ENCODE results near the gene ADARB2.
"Not testable (repeated sequence)": the region's sequence is repeated elsewhere in the genome, so short reads cannot be mapped to it uniquely, and the experiment has no call there.

The ADARB2 gene

DNA sequence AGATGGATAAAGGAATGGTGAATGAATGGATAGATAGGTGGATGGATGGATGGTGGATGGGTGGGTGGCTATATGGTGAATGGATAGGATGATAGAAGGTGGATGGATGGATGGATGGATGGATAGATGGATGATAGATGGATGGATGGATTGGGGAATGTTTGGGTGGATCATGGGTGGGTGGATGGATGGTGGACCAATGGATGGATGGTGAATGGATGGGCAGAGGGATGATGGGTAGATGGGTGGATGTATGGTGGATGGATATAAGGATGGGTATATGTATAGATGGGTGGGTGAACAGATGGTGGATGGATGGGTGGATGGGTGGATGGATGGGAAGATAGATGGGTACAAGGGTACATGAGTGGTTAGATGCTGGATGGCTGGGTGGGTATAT is 322.4 kb downstream of the ADARB2 start:
- no peak for FAIRE-seq

DNA sequence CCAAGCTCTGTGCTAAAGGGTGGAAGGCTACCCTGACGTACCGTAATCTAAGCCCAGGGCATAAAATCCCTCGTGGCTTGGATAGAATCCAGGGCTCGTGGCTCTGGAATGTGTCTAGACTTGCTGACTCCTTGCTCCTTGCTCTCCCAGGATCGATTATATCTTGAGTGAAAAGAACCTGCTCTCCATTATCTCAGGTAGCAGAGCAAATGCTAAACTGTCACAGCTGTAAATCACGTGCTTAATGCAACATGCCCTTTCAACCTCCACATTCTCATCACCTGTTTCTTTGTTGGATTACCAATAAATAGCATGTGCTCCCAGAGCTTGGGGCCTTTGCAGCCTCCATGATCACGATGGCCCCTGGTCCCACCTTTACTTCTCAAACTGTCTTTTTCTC is 323.0 kb downstream of the ADARB2 start:
- FAIRE-seq, result not testable (repeated sequence)

DNA sequence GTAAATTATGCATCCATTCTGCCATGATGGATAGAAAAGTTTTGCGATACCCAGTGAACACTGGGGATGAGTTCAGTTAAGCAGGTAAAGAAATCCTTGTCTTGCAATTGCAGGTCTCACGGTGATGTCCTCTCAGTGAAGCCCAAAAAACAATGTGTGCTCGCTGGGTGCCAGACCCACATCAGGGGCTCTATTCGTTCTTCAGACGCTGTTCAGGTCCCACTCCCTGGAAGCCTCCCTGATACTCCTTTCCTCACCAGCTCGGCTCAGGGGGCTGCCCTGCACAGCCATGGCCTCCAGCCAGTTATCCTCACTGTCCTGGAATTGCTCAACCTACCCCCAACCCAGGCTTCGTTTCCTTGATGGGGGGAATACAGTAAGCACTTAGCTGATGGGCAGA is 323.5 kb downstream of the ADARB2 start:
- FAIRE-seq, result no peak

DNA sequence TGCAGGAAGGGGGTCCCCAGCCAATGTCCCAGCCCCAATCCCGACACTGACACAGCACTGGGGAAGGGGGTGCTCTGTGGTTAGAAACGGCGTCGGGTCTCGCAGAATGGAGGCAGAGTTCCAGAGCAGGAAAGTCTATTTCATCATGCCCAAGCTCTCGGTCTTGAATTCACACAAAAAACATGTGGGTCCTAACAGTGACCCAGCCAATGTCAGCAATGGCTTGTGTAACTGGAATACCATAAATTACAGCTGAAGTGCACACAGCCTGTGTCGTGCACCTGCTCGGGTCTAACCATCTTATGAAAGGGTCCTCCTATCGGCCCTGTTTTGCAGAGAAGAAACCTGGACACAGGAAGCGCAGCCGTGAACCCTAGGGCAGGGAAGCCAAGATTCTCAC is 324.1 kb downstream of the ADARB2 start:
- FAIRE-seq, result no peak

DNA sequence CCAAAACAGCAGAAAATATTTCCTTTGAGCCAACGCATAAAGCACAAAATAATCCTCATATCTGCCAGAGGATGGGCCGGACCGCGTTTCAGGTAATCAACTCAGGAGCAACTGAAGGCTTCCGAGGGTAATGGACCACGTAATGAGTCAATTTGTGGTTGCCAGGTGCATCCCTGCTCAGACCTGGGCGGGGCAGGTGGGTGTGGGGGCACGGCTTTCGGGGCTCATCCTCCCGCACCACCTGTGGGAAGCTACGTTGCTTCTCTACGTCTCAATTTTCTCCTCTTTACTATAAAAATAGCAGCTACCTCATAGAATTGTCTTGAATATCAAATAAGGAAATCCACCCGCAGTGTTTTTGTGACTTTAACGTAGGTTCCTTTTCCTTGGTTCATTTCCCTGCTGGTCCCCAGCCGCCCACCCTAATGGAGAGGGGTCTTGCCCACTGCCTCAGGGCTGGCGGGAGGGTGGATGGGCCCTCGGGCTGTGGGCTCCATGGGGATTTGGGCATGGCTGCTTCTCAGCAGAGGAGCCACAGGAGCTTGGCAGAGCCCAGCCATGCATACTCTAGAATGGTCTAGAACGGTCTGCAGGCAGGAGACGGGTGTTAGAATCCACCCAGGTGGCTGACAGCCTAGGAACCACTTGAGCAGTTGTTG is 324.7 kb downstream of the ADARB2 start:
- no peak for FAIRE-seq

DNA sequence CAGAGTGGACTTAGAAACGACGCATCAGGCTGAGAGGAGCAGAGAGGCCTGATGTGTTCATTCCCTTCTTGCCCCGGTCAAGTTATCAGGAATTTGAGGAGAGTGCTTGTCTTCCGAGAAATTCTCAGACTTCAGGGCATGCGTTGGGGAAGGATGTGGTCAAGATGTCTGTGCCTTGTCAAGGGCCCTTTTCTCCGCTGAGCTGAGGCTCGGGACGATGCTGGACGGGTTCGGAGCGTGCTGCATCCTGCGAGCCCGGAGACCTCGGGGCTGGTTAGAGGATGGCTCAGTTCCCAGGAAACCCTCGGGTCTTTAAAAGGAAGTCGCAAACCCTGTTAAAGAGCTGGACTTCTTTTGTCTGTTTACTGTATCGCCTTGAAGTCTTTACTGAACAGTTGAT is 325.4 kb downstream of the ADARB2 start:
- FAIRE-seq, result no peak

DNA sequence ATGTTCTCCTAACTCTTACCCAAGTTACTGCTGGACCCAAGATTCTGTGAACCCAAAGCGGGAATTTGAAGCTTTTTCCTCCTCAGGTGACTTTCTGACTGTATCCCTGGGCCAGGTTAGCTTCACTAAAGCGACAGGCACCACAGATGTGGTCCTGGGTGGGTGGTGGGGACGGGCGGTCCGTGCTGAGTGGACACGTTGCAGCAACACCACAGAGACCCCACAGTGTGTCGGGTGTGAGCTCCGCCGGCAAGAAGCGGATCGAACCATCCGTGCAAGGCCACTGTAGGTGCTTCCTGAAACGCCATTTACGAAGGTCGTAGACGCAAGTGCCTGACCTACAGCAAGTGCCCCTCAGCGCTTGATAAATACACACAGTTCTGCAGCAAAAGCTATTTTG is 325.9 kb downstream of the ADARB2 start:
- no peak for FAIRE-seq

DNA sequence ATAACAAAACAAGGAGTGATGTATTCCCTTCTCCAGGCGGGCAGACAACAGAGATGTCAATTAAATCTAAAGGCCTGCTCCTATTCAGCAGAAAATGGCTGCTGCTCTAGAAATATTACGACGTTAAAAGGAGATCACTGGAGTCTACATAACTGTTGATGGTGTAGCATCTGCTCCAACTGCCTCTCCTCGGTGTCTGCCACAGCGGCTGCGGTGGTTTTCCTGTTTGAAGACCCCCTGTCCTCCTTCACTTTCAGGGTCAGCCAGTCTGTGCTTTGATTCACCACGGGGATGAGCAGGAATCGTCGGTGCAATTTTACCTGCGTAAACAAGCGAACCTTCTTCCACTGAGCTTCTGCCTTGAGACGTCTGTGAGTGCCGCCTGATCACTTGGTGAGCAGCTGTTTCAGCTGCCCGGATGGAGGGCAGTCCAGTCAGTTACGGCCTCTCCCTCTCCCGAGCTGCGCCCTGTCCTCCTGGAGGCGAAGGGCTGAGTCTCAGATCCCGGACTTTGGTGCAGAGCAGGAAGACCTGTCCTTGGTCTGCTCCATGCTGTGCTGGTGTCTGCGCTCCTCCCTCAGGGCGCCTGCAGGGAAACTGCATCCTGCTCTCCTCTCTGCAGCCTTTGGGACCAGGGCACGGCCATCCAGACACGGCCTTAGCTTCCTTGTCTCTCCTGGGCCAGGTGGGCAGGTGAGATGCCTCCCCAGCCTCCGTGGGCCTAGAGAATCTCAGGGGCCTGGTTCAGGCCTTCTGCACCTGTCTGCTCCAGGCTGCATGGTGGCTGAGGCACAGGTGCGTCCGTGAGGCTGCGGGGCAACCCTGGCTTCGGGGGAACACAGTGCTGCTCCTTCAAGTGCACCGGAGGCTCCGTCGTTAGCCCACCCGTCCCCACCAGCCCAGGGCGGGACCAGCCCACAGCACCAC is 326.6 kb downstream of the ADARB2 start:
- FAIRE-seq, result no peak

DNA sequence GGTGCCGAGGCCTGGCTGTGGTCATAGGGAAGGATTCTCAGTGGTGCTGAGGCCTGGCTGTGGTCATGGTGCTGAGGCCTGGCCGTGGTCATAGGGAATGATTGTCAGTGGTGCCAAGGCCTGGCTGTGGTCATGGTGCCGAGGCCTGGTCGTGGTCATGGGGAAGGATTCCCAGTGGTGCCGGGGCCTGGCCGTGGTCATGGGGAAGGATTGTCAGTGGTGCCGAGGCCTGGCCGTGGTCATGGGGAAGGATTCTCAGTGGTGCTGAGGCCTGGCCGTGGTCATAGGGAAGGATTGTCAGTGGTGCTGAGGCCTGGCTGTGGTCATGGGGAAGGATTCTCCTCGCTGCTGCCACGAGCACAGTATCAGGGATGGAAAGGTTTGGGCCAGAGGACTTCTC is 327.3 kb downstream of the ADARB2 start:
- no peak for FAIRE-seq

DNA sequence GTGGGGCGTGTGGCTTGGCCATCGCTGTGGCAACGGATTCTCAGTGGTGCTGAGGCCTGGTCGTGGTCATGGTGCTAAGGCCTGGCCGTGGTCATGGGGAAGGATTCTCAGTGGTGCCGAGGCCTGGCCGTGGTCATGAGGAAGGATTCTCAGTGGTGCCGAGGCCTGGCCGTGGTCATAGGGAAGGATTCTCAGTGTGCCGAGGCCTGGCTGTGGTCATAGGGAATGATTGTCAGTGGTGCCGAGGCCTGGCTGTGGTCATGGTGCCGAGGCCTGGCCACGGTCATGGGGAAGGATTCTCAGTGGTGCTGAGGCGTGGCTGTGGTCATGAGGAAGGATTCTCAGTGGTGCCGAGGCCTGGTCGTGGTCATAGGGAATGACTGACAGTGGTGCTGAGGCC is 327.9 kb downstream of the ADARB2 start:
- FAIRE-seq, result no peak

DNA sequence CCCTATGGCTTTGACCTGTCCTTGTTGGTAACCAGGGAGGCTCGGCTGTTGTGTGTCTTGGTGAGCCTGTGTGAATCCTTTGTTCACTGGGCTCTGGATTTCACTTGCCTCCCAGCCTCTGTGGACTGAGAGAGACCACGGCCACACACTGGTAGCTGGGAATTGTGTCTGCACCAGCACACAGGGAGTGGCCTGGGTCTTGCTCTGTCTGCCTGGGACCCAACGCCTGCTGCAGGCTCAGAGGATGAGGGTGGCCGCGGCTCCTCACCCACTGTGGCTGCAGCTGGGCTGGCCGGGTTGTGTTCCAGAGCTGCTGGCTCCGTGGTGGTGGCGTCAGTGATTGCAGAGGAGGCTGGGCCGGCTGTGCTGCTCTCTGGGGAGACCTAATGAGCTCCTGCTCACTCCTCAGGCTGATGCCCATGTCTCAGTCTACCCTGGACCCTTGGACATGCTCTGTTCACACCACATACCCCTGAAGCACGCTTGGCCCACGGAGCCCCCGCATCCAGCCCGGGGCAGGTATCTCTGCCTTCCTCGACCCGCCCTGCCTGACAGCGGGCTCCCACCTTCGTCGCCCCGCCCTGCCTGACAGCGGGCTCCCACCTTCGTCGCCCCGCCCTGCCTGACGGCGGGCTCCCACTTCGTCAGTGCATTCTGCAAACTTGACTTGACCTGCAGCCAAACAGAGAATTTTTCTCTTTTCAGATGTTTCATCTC is 328.5 kb downstream of the ADARB2 start:
- FAIRE-seq, result no peak

DNA sequence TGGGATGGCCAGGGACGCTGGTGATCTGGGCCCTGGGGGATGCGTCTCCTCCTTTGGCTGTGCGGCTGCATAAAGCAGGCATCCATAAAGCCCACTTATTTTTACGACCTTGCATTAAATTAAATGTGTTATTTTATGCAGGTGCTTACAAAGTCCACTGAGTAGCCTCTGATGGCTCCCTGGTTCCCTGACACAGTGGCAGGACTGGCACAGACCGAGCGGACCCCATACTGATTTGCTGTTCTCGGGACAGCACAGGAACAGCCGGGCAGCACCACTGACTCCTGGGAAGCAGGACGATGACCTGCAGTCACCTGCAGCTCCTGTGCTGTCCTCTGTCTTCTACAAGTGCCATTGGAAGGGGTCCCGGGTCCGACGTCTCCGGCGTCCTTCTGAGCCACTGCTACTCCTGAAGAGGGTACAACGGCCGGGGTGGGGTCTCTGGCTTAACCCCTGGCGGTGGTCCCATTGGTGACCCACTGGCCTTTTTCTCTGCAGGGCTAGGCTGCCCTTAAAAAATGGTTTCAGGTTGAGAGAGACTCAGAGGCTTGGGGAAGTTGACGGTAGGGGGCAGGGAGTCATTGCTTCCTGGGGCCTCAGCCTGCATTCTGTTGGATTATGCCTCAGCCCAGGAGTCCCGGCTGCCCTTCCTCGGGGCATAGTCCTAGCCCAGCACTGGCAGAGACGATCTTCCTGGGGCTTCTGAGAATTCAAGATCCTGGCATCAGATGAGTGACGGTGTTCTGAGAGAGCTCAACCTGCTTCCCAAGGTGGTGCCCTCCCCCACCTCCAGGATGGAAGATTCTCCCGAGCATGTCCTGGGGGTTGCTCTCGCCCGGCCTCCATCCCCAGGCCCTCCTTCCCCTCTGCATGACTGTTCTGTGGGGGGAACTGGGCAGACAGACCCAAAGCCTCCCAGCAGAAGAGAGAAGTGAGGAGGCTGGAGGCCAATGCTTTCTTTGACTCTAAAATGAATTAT is 330.1 kb downstream of the ADARB2 start:
- no peak for FAIRE-seq

DNA sequence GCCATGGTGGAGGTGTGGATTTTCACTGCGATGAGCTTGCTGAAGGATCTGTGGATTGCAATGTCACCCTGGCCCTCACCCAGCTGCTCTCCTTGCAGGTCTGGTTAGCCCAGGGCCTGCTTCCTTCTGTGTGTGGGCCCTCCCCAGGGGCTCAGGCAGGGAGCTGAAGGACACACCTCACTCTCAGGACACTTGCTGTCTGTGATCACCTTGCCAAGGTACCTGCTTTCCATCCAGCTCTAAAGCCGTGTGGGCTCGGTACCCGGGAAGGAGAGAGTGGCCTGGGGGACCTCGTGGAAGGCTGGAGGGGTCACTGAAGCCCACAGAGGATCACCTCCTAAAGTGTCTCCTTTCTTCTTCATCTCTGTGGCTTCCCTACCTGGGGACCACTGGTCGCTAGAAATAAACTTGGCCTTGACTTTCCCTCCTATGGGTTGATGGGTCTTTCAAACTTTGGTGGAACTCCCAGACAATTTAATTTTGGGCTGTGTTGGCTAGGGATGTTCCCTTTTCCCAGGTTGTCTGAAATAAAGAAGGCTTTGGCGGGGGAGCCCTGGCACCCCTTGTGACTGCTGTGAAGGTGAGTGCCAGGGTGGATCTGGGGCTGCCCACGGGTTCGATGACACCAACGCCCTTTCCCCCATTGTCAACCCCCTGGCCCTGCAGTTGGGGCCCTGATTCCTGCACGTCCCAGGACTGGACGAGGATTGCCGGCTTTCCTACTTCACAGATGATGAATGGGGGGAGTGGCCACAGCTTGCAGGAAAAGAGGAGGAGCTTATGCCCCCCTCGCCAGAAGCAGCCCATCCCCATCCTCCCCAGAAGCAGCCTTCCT is 331.0 kb downstream of the ADARB2 start:
- no peak for FAIRE-seq

DNA sequence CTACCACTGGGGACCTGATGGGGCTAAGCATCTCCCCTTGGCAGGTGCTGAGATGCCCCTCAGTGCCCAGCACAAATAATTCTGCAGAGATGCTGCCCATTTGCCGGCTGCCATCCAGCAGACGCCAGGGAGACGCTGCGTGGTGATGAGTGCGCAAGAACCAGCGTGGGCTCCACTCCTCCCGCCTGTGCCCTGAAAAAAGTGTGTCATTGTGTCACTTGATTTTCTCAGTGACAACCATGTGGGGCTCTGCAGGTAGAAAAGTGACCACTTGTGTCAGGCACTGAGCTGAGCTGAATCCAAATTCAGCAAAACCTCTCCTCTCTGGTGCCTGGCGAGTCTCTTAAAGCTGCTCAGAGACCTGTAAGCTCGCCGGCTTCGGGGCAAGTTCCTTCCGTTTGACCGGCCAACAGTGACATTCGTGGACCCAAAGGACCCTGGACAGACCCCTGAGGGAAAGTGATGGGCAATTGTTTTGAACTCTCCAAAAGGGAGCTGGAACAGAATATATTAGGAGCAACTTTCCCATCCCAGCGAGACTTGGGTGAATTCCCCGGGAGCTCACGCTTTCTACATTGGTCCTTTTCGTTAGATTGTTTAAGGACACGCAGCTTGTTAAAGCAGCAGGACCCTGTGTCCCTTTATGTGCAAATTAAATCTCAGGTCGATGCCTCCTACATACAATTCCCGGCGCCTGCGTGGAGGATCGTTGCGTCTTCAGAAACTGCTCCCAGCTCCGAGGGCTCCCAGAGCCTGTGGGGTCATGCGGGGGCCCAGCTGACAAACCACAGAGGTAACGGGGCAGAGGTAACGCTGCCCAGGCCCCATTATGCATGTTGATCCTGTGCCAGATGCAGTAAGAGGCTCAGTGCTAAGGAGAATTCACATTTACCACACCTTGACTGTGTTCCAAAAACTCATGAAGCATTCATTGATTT is 332.7 kb downstream of the ADARB2 start:
- FAIRE-seq, result no peak

DNA sequence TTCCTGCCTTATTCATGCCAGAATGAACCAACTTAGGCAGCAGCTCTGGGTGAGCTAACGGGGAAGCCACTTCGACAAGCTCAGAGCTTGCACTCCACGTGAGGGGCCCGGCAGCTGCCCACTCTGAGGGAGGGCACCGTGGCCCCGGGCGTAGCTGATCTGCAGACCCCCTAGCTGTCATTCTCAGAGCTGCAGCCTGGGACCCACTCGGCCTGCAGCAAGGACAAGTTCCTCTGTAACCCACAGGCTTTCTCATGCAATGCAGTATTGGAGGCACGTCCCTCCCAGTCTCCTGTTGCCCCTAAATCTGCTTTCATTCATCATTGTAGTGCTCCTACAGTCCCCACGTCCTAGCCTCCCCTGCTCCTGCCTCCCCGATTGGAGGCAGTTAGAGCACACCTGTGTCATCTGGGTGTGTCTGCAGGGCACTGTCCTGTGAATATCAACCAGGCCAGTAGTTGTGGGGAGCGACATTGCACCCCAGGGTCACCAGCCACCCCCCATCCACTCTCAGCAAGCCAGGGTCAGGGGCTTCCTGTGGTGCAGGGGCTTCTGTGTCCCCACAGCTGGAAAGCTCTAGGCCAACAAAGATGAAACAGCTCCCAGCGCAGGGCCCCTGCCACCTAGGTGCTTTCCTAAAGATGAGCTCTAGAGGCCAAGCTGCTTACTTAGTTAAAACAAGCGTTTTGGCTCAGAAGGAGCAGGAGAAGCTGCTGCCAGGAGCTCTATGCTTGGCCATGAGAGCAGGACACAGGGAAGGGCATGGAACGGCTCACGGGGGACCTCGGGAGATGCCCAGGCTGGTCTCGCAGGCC is 333.6 kb downstream of the ADARB2 start:
- FAIRE-seq, result no peak

DNA sequence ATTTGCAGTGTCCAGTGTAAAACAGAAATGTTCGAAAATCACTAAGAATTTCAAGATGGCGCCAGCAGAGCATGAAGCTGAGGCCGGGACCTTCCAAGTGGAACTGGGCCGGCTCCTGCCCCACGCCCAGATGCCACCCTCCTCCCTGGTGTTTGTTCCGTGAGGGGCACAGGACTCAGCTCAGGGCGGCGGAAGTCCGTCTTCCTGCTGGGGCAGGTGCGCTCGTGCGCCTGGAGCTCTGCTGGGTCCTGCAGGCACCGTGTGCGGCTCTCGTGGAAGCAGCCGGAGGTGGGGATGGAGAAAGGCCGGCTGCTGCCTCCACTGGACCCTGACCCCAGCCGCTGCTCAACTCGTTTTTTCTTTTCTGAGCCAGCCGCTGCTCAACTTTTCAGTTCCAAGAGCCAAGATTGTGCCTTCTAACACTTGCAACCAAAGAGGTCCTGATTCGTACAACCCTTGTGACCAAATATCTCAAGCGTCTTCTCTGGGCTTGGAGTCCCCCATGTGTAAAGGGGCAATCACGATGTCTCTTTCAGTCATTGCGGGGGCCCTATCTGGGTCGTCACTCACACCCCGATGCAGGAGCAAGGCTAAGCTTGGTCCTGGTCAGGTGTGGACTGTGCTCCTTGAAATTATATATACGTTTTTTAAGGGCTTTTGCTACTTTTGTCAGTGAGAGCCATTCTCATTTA is 334.4 kb downstream of the ADARB2 start:
- FAIRE-seq, result no peak

DNA sequence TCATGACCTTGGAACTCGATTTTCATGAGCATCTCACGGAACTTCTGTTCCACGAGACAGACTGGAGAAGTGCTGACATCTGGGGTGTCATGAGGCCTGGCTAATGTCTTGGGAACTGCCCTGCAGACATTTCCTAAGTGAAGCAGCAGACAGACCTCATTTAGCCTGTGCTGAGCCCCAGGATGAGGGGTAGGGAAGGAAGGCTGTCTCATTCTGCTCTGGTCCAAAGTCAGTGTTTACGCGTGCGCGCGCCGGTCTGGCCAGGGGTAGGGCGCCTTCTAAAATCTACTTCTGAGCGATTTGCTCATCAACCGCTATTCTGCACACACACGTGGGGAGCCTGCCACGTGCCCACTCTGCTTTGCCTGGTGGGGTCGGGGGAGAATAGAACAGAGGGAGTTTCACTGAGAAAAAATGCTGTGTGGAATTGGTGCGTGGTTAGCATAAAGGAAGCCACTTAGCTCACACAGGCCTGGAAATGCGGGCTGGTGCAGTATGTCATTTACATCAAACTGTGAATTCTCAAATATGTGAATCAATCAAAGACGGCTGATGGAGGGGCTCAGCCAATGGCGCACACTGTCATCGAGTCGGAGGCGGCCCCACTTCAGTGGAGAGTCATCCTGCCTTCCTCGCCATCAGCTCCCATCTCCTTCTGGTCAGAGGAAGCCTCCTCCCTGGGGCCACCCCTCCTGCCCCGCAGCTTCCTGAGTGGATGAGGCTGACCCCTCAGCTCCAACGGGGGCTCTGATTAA is 335.1 kb downstream of the ADARB2 start:
- FAIRE-seq, result no peak
